ENCODE data around the gene TMEM18.

DNA sequence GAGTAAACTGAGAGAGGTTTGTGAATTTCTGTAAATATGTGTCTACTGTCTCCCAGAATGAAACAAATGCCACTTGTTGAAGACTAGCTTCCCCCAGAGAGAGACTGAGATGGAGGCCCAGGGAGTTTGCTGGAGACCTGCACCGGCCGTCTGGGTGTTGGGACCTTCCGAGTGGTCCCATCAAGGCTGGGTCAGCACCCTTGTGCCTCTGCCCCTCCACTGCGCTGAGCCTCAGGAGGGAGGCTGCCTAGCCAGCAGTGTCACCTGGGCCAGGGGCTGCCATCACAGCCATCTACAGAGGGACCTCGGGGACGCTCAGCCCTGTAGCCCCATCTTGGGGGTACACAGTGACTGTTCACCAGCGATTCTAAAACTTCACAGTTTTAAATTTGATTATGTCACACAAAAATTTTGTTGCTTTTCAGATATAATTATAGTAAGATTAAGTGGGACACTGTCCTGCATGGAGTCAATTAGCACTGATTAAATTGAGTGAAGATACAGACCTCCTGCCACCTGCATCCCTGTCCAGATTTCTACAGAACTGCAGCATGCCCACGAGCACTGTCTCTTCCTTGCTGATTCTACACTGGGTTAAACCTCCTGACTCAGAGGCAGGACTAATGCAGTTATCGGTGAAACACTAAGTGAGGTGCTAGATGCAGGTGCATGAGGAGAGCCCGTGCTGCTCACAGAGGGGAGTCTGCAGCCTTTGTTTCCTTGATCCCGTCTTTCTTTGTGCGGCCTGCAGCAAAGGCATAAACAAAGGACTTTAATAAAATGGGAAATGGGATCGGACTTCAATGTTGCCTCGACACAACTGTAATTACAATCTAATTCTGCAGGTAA is 50.5 kb downstream of the TMEM18 start:
- TF ChIP-seq, protein P1, sequence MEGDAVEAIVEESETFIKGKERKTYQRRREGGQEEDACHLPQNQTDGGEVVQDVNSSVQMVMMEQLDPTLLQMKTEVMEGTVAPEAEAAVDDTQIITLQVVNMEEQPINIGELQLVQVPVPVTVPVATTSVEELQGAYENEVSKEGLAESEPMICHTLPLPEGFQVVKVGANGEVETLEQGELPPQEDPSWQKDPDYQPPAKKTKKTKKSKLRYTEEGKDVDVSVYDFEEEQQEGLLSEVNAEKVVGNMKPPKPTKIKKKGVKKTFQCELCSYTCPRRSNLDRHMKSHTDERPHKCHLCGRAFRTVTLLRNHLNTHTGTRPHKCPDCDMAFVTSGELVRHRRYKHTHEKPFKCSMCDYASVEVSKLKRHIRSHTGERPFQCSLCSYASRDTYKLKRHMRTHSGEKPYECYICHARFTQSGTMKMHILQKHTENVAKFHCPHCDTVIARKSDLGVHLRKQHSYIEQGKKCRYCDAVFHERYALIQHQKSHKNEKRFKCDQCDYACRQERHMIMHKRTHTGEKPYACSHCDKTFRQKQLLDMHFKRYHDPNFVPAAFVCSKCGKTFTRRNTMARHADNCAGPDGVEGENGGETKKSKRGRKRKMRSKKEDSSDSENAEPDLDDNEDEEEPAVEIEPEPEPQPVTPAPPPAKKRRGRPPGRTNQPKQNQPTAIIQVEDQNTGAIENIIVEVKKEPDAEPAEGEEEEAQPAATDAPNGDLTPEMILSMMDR (IDR thresholded peaks at IDR 0.05): no peak
- TF ChIP-seq POLR2A (IDR thresholded peaks at IDR 0.05) (no peak), EP300 (IDR thresholded peaks at IDR 0.05) (no peak), POLR2AphosphoS5 (IDR thresholded peaks at IDR 0.05) (no peak)
